ENCODE results near the gene HSFX4.

- TF ChIP-seq, protein P1, sequence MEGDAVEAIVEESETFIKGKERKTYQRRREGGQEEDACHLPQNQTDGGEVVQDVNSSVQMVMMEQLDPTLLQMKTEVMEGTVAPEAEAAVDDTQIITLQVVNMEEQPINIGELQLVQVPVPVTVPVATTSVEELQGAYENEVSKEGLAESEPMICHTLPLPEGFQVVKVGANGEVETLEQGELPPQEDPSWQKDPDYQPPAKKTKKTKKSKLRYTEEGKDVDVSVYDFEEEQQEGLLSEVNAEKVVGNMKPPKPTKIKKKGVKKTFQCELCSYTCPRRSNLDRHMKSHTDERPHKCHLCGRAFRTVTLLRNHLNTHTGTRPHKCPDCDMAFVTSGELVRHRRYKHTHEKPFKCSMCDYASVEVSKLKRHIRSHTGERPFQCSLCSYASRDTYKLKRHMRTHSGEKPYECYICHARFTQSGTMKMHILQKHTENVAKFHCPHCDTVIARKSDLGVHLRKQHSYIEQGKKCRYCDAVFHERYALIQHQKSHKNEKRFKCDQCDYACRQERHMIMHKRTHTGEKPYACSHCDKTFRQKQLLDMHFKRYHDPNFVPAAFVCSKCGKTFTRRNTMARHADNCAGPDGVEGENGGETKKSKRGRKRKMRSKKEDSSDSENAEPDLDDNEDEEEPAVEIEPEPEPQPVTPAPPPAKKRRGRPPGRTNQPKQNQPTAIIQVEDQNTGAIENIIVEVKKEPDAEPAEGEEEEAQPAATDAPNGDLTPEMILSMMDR (IDR thresholded peaks at IDR 0.05) = no peak
- no peak for TF ChIP-seq ZFX (IDR thresholded peaks at IDR 0.05; ENCODE audit: borderline replicate concordance)
Measured at GRCh38 chrX:149961572-149961971, 32.2 kb downstream of the HSFX4 start.
